ENCODE measurements around the gene ZNF280D.

Gene ZNF280D

DNA sequence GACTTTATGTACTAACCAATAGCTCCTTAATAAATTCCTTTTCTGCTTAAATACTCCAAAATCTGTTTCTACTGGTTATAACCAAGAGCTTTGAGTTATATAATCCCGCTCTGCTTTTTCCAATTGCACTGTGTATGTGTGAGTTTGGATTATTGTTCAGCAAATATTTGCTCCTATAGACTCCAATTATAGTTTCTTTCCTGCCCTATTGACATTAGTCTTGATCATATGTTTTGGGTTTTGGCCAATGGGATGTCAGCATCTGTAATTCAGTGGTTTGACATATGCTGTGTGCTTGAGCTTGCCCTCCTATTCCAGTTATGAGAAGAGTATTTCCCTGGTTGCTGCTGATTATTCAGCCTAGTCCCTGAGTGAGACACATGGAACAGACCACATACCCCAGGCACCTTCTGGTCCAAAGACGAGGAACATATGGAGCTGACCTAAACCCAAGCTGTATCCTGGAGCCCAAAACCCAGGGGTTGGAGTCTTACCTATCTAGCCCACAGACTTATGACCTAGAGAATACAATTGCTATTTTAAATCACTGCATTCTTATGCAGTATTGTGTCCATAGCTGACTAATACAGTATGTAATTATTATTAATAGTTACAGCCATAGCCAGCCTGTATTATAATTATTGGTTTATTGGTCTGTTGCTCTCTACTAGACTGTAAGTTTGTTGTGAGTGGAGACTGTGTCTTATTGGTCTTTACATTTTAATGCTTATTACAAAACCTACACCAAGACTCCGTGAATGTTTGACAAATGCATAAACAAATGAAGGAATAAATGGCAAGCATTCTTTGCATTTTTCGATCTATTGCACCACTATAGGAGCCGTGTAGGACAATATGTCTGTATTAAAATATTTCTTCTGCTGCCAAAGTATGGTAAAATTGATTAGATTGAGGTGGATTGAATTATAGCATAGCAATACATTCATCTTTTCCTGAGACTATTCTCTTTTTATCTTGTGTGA lies 11.7 kb upstream of the ZNF280D start:
- no peak for DNase-seq

DNA sequence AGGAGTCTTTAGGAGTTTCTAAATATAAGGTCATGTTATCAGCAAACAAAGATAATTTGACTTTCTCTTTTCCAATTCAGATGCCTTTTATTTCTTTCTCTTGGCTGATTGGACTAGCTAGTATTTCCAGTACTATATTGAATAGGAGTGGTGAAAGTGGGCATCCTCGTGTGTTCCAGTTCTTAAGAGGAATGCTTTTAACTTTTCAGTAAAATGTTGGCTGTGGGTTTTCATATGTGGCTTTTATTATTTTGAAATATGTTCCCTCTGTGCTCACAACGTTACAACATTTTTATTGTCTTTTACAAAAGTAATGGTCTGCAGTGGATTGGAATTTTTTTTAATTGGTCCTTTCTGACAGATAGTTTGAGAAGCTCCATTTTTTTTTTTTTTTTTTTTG lies 8.2 kb upstream of the ZNF280D start:
- DNase-seq = no peak

DNA sequence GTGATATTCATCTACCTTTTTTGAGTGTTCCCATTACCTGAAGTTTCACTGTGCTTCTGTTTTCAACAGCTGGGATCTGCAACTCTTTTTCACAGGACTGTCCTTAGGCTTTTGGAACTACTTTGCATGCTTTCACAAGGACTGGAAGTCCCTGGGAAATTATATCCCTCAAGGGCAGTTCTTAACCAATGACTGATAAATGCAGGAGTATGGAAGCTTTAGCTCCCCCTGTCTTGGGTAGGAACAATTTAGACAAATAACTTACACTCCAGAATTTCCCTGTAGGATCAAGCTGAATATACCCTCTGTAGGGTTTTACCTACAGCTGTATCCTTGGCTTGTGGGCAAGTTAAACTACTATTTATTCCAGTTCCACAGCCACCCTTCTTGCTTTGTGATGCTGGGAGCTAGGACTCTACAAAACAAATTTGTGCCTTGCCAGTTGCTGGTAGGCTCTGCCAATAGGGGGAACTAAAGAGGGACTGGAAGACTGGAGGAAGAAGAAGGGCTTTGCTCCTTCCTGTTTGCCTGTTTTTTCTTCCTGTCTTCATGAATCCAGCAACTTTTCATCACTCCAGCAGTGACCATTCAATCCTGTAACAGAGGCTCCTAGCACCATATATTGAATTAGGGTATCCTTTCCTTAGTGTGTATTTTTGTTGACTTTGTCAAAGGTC lies 6.8 kb upstream of the ZNF280D start:
- no peak for DNase-seq

DNA sequence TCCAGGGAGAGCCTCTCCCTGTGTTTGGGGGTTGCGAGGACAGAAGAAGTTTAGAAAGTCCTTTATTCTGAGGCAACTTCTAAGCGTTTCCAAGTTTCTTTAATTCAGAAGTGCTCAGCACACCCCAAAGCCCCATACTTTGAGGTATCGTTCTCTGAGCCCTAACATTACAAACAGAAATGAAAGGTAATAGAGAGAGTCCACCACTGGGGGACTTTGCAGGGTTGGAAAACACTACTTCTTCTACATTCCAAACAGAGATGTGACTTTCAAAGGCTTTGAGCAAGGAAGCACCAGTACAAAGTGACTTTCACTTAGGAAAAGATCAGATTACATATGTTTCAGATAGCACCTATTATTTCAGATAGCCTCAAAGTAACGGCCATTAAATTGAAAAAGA lies 6.2 kb upstream of the ZNF280D start:
- no peak for DNase-seq

DNA sequence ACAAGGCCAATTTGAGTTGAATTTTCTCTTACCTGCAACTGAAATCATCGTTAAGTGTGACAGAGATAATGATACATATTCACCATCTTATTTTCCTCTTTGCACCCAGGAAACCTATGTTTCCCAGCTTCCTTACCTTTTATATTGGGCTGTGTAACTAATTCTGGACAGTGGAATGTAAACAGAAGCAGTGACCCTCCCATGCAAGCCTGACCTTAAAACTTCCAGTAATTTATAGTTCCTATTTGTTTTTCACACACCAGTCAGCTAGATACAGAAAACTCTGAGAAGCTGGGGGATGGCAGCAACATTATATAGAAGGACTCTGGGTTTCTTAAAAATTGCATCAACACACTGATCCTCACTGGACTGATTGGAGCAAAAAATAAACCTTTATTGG lies 4.5 kb upstream of the ZNF280D start:
- no peak for DNase-seq

DNA sequence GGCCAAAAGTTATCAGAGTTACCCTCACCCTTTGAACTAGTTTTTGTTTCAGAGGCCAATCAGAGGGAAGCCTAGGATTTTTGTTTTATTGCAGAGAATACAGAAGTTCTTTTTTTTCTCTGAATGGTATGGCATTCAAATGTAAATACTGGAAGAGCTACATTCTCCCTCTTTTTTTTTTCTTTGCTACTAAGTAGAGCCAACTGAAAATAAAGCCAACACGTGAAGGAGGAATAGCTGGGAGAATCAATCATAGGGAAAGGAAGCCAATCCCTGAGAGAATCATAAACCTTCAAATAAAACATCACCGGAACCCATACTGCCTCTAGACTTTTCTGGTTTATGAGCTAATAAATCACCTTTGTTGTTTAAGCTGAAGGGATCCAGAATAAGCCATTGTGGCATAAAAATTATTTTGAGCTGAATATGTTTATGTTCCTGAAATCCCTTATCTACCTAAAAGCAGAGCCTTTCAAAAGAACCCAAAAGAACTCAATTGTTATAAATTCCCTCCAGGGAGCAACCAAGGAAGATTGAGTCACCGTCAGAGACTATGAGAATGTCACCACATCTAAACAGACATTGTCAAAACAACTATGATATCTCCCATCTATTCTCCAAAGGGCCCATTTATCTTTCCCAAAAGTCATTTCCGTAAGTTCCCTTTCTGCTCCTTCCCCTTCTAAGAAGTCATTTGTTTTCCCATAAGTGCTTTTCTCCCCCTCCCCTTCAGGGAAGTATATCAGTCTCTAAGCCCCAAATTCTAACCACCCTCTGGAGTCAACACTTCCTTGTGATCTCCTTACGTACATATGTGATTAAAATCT lies 3.8 kb upstream of the ZNF280D start:
- no peak for DNase-seq

DNA sequence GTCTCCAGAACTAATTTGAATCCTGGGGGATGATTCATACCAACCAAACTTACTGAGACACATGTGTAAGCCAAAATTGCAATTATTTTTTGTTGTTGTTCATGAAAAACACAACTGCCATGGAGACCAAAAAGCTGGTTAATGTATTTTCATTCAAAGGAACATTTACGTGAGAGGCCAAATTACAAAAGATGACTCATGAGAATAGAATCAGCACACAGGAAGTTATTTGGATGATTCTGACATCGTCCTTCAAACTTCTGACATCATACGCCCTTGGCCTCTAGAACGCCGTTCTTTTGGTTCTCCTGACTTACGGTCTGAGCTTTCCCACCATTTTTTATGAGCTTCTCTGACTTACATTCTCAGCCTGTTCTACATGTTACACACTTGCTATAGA lies 3.0 kb upstream of the ZNF280D start:
- DNase-seq = no peak

DNA sequence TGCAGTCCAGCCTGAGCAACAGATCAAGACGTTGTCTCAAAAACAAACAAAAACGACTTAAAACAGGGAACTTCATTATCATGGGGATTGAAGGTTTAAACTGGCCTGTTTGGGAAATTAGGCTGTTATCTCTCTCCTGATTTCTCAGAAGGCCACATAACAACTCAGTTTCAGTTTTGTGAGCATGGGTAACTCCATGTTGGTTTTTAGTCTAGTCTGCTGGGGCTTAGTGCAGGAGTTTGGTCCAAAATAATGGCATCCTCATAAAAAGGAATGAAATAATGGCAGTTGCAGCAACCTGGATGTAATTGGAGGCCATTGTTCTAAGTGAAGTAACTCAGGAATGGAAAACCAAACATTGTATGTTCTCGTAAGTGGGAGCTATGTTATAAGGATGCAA lies 2.3 kb upstream of the ZNF280D start:
- no peak for DNase-seq

DNA sequence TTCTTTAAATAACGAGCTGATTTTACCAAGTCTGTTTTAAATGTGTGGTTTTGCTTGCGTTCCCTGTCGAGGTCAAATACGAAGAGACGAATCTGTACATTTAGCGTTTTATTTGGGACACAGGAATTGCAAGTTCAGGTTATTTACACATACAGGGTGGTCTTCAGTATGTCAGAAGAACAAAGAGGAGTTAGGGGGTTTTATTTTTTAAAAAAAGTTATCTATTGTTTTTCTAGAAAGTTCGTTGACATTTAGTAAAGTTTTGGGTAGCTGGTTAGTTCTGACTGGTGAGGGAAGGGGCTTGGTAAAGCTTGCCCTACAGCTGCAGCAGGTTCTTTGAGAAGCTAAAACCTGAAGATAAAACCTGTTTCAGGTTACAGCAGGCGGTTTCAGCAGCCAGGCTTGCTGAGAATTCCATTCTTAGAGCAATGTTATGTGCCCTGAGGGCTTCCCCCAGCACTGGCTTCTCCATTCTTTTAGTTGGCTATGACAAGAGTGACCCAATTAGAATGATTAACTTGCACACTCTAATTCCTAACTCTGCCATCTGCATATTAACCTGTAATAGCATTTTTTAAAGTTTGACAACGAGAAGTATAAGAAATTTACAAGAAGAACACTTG lies 815 bp upstream of the ZNF280D start:
- DNase-seq = no peak

DNA sequence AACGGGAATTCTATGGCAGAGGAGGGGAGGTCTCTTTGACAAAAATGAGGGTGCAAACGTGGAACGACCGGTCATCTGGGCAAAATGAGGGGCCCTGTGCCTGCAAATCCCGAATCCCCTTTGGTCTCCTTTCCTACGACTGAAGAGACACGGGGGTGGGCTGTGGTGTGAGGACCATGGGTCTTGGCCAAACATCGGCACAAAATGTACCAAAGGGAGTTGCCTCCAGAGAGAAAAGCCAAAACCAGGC lies 498 bp downstream of the ZNF280D start:
- DNase-seq = no peak

DNA sequence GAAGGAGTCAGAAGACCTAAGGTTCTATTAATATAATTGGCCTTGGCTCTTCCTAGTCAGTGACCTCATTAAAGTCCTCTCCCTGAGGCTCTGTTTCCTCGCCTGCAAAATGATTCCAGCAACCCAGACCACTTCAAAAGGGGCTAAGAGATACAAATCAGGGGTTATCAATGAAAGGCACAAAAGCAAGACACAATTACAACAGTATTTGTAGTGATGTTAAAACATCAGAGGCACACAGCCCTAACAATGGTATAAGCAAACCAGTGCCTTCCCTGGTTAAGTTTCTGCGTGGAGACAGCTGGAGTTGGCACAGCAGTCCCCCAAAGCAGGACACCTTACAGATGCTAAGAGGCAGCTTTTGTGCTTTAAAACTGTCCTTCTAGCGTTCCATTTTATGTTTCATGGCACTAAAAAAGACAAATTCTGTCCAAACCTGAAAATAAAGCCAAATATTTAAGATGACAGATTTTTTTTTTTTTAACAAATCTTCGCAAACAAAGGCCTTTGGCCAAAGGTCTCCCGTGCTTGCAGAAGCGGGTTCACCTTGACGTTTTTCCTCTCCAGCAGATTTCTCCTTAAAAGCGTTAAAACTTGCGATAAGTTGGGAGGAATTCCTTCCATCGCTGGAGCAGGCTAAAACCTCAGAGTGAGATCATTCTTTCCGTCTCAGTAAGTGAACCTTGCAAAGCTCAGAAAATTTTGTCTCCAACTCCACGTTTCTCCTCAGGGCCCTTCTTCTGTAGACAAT lies 999 bp downstream of the ZNF280D start:
- no peak for DNase-seq

DNA sequence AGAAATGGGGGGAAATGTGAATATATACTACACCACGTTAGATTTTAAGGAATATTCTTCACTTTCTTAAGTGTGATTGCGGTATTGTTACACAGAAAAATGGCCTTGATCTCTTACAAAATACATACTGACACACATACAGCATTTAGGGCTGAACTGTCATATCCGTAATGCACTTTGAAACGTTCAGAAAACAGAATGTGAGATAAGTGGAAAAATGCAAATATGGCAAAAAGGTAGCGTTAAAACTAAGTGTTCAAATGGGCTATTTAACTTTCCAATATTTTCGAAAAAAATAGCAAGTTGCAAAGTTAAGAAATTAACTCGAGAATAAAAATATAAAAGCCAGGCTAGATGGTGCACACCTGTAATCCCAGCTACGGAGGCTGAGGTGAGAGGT lies 1.8 kb downstream of the ZNF280D start:
- DNase-seq = no peak

DNA sequence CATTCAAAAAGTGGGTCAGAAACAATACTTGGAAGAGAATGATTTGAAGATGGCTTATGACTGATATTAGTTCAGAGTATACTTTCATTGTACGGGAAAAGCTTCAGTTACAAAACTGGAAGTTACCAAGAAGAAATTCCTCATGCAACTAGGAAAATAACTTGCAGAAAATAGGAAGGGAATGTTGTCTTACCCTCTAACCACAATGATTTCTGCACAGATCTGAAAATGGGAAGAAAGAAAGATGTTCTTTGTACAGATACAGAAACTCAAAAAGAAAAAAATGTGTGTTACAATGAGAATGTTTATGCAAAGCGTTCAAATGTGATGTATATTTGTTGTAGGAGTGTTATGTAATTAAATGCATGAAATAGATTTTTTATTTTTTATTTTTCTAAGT lies 3.7 kb downstream of the ZNF280D start:
- DNase-seq = no peak

DNA sequence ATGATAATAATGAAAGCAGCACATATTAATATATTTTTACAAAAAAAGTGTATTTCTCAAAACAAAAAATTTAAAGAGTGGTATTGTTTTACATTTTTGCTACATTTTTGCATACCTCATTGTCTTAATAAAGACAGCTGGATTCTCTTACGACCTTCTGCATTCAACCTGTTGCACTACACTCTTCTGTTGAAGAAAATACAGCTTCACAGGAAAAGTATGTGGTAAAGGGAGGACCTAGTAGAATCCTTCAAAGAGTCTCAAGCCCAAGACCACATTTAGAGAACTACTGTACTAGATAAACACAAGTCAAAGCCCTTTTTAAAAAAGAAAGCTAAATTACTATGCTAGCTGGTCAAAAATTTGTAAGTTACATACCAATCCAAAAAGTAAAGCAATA lies 7.9 kb downstream of the ZNF280D start:
- DNase-seq = no peak

DNA sequence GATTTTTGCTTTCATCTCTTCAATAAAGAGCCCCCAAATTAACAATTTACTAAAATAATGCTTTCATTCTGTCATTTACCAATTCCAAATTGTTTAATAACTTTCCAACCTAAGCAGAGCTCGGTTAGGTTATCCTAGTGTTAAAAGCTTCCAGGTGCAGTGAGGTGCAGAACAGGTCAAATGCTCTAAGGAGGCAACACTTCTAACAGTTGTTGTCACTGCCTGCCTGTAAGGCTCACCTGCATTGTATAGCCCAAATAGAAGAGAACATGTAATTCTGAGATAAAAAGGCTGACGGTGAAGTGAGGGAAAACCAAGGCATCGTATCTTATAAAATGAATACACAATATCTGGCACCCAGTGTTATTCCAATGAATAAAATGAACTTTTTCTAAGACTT lies 9.1 kb downstream of the ZNF280D start:
- no peak for DNase-seq

DNA sequence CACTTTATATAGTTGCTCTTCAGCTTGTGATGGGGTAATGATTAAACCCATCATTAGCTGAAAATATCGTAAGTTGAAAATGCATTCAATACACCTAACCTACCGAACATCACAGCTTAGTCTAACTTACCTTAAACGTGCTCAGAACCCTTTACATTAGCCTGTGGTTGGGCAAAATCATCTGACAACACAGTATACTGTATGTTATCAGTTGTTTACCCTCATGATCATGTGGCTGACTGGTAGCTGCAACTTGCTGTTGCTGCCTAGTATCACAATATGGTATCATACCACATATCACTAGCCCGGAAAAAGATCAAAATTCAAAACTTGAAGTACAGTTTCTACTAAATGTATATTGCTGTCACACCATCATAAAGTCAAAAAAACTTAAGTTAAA lies 9.5 kb downstream of the ZNF280D start:
- no peak for DNase-seq

DNA sequence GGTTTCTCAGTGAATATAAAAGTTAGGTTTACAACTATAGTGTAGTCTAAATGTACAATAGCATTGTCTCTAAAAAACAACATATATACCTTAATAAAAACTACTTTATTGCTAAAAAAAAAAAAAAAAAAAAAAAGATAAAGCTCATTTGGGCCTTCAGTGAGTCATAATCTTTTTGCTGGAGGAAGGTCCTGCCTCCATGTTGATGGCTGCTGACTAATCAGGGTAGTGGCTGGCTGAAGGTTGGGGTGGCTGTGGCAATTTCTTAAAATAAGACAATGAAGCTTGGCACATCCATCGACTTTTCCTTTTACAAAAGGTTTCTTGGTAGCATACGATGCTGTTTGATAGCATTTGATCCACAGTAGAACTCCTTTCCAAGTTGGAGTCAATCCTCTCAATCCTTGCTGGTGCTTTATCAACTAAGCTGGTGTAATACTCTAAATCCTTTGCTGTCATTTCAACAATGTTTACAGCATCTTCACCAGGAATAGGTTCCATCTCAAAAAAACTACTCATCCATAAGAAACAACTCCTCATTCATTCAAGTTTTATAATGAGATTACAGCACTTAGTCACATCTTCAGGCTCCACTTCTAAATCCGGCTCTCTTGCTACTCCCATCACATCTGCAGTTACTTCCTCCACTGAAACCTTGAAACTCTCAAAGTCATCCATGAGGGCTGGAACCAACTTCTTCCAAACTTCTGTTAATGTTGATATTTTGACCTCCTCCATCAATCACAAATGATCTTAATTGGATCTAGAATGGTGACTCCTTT lies 13.3 kb downstream of the ZNF280D start:
- DNase-seq = no peak

DNA sequence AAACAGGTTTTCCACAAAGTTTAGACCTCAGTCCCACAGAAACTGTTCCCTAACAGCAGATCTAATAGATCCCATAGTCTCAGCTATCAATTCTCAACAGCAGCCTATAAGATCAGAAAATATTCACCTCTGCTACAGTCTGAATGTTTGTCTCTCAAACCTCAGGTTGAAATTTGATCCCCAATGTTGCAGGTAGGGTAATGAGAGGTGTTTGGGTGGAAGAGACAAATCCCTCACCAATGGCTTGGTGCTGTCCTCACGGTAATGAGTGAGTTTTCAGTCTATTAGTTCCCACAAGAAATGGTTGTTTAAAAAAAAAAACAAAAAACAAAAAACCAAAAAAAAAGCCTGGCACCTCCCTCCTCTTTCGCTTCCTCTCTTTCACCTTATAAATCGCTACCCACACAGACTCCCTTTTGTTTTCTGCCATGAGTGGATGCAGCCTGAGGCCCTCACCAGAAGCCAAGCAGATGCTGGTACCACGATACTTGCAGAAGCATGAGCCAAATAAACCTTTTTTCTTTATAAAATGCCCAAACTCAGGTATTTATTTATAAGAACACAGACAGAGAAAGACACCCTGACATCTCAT lies 14.2 kb downstream of the ZNF280D start:
- no peak for DNase-seq

DNA sequence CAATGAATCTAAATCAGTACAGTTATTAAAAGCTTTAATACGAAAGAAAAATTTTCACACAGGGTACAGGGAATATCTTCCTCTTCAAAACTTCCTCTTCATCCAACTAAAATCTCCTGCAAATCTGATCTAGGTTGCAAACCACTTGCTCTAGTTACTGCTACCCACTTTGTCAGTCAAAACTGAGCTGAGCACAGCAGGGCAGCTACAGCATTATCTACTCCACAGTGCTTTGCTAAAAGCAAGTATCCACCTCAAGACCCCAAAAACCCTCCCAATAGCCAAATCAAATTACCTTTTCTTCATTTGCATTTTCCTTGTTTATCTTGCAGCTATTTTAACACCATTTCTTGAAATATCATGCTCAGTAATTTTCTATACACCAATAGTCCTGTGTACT lies 14.7 kb downstream of the ZNF280D start:
- DNase-seq = no peak

DNA sequence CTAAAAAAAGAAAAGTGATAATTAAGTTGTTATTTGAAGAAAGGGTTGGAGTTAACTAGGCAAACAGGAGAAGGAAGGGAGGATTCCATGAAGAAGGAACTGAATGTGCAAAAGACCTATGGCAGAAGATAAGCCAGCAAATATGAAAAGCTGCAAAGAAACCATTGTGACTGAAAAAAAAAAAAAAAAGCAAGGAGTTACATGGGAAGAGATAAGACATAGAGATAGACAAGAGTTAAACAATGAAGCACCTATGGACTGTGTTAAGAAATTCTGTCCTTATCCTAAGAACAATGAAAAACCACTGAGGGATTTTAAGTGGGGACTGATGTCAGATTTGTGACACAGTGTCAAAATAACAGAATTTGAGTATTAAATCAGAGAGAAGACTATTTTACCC lies 17.0 kb downstream of the ZNF280D start:
- no peak for DNase-seq

DNA sequence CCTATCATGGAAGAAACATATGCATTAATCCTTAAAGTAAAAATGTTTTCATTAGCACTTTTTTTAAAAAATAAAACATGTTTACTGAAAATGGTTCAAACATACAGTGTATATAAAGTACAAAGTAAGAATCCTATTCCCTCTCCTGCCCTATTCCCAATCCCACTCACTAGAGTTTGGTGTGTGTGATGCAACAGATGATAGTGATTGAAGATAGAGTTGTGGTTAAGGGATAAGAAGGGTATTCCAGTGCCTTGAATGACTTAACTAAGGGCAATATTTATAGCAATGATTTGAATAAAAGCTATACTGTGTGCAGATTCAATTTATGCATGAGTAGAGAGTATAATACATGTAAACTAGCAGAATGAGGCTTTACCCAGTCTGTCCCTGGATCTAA lies 18.1 kb downstream of the ZNF280D start:
- DNase-seq = no peak
